OCI-LY3 (cell line): Measurements from ENCODE around the gene OSCP1.

Experiments
- H2AFZ ChIP-seq: fragments of 200-600, 300-600 bp; shearing (Covaris generic); 2 replicates; pipeline ENCODE4 v1.6.0; 2014; ENCODE audit warnings: antibody characterized with exemption, low read depth, low read length
- H3K27ac ChIP-seq: fragments of 200-600, 300-600 bp; sonication (generic); 2 replicates; pipeline ENCODE4 v1.5.1; 2014; ENCODE audit warnings: mild to moderate bottlenecking, low read length, moderate library complexity, mixed read lengths
- H3K27me3 ChIP-seq: fragments of 200-600, 300-600 bp; sonication (generic); 2 replicates; pipeline ENCODE4 v1.6.1; 2014; ENCODE audit warnings: low read depth, low read length, mixed read lengths
- H3K36me3 ChIP-seq: fragments of 200-600, 300-600 bp; sonication (generic); replicated peaks from 2 replicates; pipeline ENCODE3; 2014; ENCODE audit warnings: low read depth, low read length, mixed read lengths
- H3K4me1 ChIP-seq: fragments of 300-600, 200-600 bp; sonication (generic); 2 replicates; pipeline ENCODE4 v1.6.1; 2014; ENCODE audit warnings: low read length, mixed read lengths
- H3K4me2 ChIP-seq: fragments of 200-600, 300-600 bp; sonication (generic); 2 replicates; pipeline ENCODE4 v1.6.1; 2014; ENCODE audit warnings: low read length, mixed read lengths
- H3K4me3 ChIP-seq: fragments of 300-600, 200-600 bp; sonication (generic); 2 replicates; pipeline ENCODE4 v1.5.1; 2014; ENCODE audit warnings: antibody characterized with exemption, mild to moderate bottlenecking, low read length, moderate library complexity
- H3K79me2 ChIP-seq: fragments of 300-600, 200-600 bp; shearing (Covaris generic); 2 replicates; pipeline ENCODE4 v1.6.1; 2014; ENCODE audit warnings: mild to moderate bottlenecking, low read length, mixed read lengths
- H3K9ac ChIP-seq: fragments of 300-600, 200-600 bp; shearing (Covaris generic); 2 replicates; pipeline ENCODE4 v1.6.0; 2014; ENCODE audit warnings: mild to moderate bottlenecking, low read length, moderate library complexity
- H3K9me3 ChIP-seq: fragments of 200-600, 300-600 bp; shearing (Covaris generic); 2 replicates; pipeline ENCODE4 v1.6.1; 2014; ENCODE audit warnings: low read length, mixed read lengths; ENCODE audit not compliant: insufficient read depth
- H4K20me1 ChIP-seq: fragments of 200-600, 300-600 bp; sonication (generic); 2 replicates; pipeline ENCODE4 v1.6.1; 2016; ENCODE audit warnings: low read length, mixed read lengths; ENCODE audit not compliant: insufficient read depth
- EZH2phosphoT487 ChIP-seq: fragments of 200-600 bp; shearing (Covaris generic); IDR thresholded peaks from 2 replicates; pipeline ENCODE4 v1.6.1; 2018; ENCODE audit warnings: antibody characterized with exemption, mixed run types, low read depth
- TF ChIP-seq, protein P1 (sequence below): fragments of 200-600, 300-600 bp; sonication (generic); IDR thresholded peaks from 2 replicates; pipeline ENCODE4 v1.5.1; 2014; ENCODE audit warnings: antibody characterized with exemption, low read length, low read depth

OSCP1 gene

GRCh38 chr1:36438715-36439114, 11.5 kb downstream of the OSCP1 start:
- no peak for TF ChIP-seq EZH2phosphoT487
- TF ChIP-seq, protein P1, sequence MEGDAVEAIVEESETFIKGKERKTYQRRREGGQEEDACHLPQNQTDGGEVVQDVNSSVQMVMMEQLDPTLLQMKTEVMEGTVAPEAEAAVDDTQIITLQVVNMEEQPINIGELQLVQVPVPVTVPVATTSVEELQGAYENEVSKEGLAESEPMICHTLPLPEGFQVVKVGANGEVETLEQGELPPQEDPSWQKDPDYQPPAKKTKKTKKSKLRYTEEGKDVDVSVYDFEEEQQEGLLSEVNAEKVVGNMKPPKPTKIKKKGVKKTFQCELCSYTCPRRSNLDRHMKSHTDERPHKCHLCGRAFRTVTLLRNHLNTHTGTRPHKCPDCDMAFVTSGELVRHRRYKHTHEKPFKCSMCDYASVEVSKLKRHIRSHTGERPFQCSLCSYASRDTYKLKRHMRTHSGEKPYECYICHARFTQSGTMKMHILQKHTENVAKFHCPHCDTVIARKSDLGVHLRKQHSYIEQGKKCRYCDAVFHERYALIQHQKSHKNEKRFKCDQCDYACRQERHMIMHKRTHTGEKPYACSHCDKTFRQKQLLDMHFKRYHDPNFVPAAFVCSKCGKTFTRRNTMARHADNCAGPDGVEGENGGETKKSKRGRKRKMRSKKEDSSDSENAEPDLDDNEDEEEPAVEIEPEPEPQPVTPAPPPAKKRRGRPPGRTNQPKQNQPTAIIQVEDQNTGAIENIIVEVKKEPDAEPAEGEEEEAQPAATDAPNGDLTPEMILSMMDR: no peak
- Histone ChIP-seq H2AFZ (no peak overlapping the region), H3K27ac (no peak overlapping the region), H3K36me3 (no peaks in the 10 kb centered on the region), H3K27me3 (no peaks in the 10 kb centered on the region), H3K4me3 (no peak overlapping the region), H3K79me2 (no peaks in the 10 kb centered on the region), H3K9ac (no peak overlapping the region), H3K9me3 (no peaks in the 10 kb centered on the region), H4K20me1 (no peaks in the 10 kb centered on the region), H3K4me2 (no peak overlapping the region), H3K4me1 (no peaks in the 10 kb centered on the region)

DNA sequence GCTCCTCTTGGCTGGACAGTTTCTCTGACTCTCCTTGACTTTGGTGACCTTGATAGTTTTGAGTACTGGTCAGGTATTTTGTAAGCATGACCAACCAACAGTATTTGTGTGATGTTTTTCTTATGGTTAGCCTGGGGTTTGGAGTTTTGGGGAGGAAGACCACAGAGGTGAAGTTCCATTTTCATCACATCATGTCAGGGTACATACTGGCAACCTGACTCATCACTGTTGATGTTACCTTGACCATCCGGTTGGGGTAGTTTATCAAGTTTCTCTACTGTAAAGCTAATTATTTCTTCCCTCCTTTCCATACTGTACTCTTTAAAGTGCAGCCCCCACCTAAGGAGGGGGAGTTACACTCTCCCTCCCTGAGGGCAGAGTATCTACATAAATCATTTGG, 13.4 kb downstream of the OSCP1 start:
- TF ChIP-seq, protein P1: no peak
- TF ChIP-seq EZH2phosphoT487: no peak
- no peak overlapping the region for H3K27ac ChIP-seq

DNA sequence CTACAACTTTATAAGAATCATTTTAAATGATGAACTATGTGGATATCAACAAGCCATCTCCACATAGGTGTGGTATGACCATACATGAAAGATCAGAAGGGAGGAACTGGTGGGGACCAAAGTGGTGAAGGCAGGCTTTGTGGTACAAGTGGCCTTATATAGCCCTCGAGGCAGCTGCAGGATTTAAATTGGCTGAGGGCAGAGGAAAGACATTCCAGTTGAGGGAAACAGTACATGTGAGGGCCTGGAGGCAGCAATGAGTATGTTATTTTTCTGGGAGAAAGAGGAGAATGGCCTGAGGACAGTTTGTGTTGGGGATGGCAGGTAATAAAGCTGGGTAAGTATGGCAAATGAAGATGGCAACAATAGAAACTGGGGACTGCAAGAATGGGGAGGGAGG, 17.1 kb downstream of the OSCP1 start:
- no peak overlapping the region for H3K9ac ChIP-seq
- H3K79me2 ChIP-seq: no peaks in the 10 kb centered on the region
- H2AFZ ChIP-seq: no peak overlapping the region
- H3K9me3 ChIP-seq: no peaks in the 10 kb centered on the region
- H3K27ac ChIP-seq: no peak overlapping the region
- H3K27me3 ChIP-seq: no peaks in the 10 kb centered on the region
- no peak for TF ChIP-seq EZH2phosphoT487
- TF ChIP-seq, protein P1: no peak
- no peak overlapping the region for H3K4me2 ChIP-seq
- H3K4me1 ChIP-seq: no peaks in the 10 kb centered on the region
- H4K20me1 ChIP-seq: no peaks in the 10 kb centered on the region
- no peak overlapping the region for H3K4me3 ChIP-seq
- no peaks in the 10 kb centered on the region for H3K36me3 ChIP-seq

More for the DNA sequence above, 13.4 kb downstream of the OSCP1 start:
- H3K36me3 ChIP-seq: no peaks in the 10 kb centered on the region
- no peaks in the 10 kb centered on the region for H3K4me1 ChIP-seq
- H3K9ac ChIP-seq: no peak overlapping the region
- no peak overlapping the region for H2AFZ ChIP-seq
- no peak overlapping the region for H3K4me2 ChIP-seq
- no peaks in the 10 kb centered on the region for H3K27me3 ChIP-seq
- H3K79me2 ChIP-seq: no peaks in the 10 kb centered on the region
- no peaks in the 10 kb centered on the region for H4K20me1 ChIP-seq
- no peak overlapping the region for H3K4me3 ChIP-seq
- no peaks in the 10 kb centered on the region for H3K9me3 ChIP-seq

- Histone ChIP-seq H3K4me1 (no peaks in the 10 kb centered on the region), H3K36me3 (no peaks in the 10 kb centered on the region), H3K9ac (no peak overlapping the region), H3K27ac (no peak overlapping the region), H3K4me3 (no peak overlapping the region), H4K20me1 (no peaks in the 10 kb centered on the region), H3K4me2 (no peak overlapping the region), H3K27me3 (no peaks in the 10 kb centered on the region), H3K9me3 (no peaks in the 10 kb centered on the region), H2AFZ (no peak overlapping the region), H3K79me2 (no peaks in the 10 kb centered on the region)
- no peak for TF ChIP-seq EZH2phosphoT487
- TF ChIP-seq, protein P1: no peak
Observed at GRCh38 chr1:36432616-36433015, 17.6 kb downstream of the OSCP1 start.
